Measurements from ENCODE around the gene CKM. TPM values are rescaled to one million over a fixed set of nuclear protein-coding genes. Genes with fewer than 3 reads are reported as not detected.

CKM gene
- total RNA-seq, 1 donor from 2014 or later: 0.41 TPM

GRCh38 chr19:45278087-45278486 is 44.6 kb downstream of the CKM start:
- Histone ChIP-seq H3K4me1 (no peaks in the 10 kb centered on the region), H3K27me3 (no peaks in the 10 kb centered on the region), H3K27ac (no peak overlapping the region), H3K4me3 (no peak overlapping the region), H3K36me3 (peaks cover 50% of the 10 kb centered on the region), H3K9me3 (no peaks in the 10 kb centered on the region)
- no peak for TF ChIP-seq CTCF (IDR thresholded peaks at IDR 0.05)
- intact Hi-C loops (cut with DNase I): no loop called here
- no peak for ATAC-seq
- DNase-seq: no peak

GRCh38 chr19:45276284-45276687 is 46.4 kb downstream of the CKM start:
- Histone ChIP-seq H3K36me3 (peaks cover 61% of the 10 kb centered on the region), H3K27me3 (no peaks in the 10 kb centered on the region)
- no peak for DNase-seq

GRCh38 chr19:45275370-45275971 is 47.2 kb downstream of the CKM start:
- no peak for TF ChIP-seq CTCF (IDR thresholded peaks at IDR 0.05)
- no peaks in the 10 kb centered on the region for H3K9me3 ChIP-seq
- intact Hi-C loops (cut with DNase I): no loop called here
- ATAC-seq (no peak), DNase-seq (no peak)
- peaks cover 63% of the 10 kb centered on the region for H3K36me3 ChIP-seq
- H3K4me1 ChIP-seq: no peaks in the 10 kb centered on the region
- no peaks in the 10 kb centered on the region for H3K27me3 ChIP-seq
- no peak overlapping the region for H3K27ac ChIP-seq
- no peak overlapping the region for H3K4me3 ChIP-seq

More at GRCh38 chr19:45276284-45276687, 46.4 kb downstream of the CKM start:
- Histone ChIP-seq H3K4me1 (no peaks in the 10 kb centered on the region), H3K9me3 (no peaks in the 10 kb centered on the region), H3K27ac (no peak overlapping the region), H3K4me3 (no peak overlapping the region)
- intact Hi-C loops (cut with DNase I): no loop called here
- ATAC-seq: no peak
- no peak for TF ChIP-seq CTCF (IDR thresholded peaks at IDR 0.05)

- Histone ChIP-seq H3K27ac (no peak overlapping the region), H3K27me3 (no peaks in the 10 kb centered on the region), H3K4me3 (no peak overlapping the region), H3K9me3 (no peaks in the 10 kb centered on the region), H3K4me1 (no peaks in the 10 kb centered on the region), H3K36me3 (peaks cover 68% of the 10 kb centered on the region)
- DNase-seq (no peak), ATAC-seq (no peak)
- no peak for TF ChIP-seq CTCF (IDR thresholded peaks at IDR 0.05)
- intact Hi-C loops (cut with DNase I): no loop called here
Observed at GRCh38 chr19:45273521-45273855, 49.2 kb downstream of the CKM start.

GRCh38 chr19:45271735-45272108 is 51.0 kb downstream of the CKM start:
- Histone ChIP-seq H3K9me3 (no peaks in the 10 kb centered on the region), H3K27me3 (no peaks in the 10 kb centered on the region), H3K4me1 (no peaks in the 10 kb centered on the region), H3K27ac (no peak overlapping the region), H3K36me3 (peaks cover 72% of the 10 kb centered on the region), H3K4me3 (no peak overlapping the region)
- TF ChIP-seq CTCF (IDR thresholded peaks at IDR 0.05): no peak
- DNase-seq: no peak
- ATAC-seq: no peak
- intact Hi-C loops (cut with DNase I): no loop called here

All from upper lobe of right lung (tissue), 1 donor.